Parathyroid adenoma (tissue), 2 donors: ENCODE data around the gene ZC3H6.

Experiments
- H2AFZ ChIP-seq: fragments of 300-600 bp; sonication (generic); one replicate; pipeline ENCODE4 v1.7.0; 2017; ENCODE audit warnings: antibody characterized with exemption, mild to moderate bottlenecking
- H3K27ac ChIP-seq: fragments of 300-600 bp; sonication (generic); one replicate; pipeline ENCODE4 v1.7.0; 2017
- H3K27me3 ChIP-seq: fragments of 300-600 bp; sonication (generic); one replicate; pipeline ENCODE4 v1.7.0; 2017; ENCODE audit warnings: low read length; ENCODE audit not compliant: control insufficient read depth, insufficient read depth
- H3K36me3 ChIP-seq: fragments of 300-600 bp; sonication (generic); one replicate; pipeline ENCODE4 v1.7.0; 2017; ENCODE audit warnings: low read length; ENCODE audit not compliant: control insufficient read depth, insufficient read depth
- H3K4me1 ChIP-seq: fragments of 300-600 bp; sonication (generic); one replicate; pipeline ENCODE4 v1.7.0; 2017; ENCODE audit warnings: control low read depth
- H3K4me2 ChIP-seq: fragments of 300-600 bp; sonication (generic); one replicate; pipeline ENCODE4 v1.7.0; 2017; ENCODE audit warnings: low read length
- H3K4me3 ChIP-seq: fragments of 300-600 bp; sonication (generic); one replicate; pipeline ENCODE4 v1.7.0; 2017; ENCODE audit warnings: low read depth, low read length
- H3K79me2 ChIP-seq: fragments of 300-600 bp; sonication (generic); one replicate; pipeline ENCODE4 v1.7.0; 2017; ENCODE audit warnings: control low read depth
- H3K9ac ChIP-seq: fragments of 300-600 bp; sonication (generic); one replicate; pipeline ENCODE4 v1.7.0; 2017; ENCODE audit warnings: mild to moderate bottlenecking
- H3K9me3 ChIP-seq: fragments of 300-600 bp; sonication (generic); one replicate; pipeline ENCODE4 v1.7.0; 2017; ENCODE audit warnings: low read length; ENCODE audit not compliant: control insufficient read depth
- TF ChIP-seq, protein P1 (sequence below): fragments of 300-600 bp; sonication (generic); IDR thresholded peaks from one replicate; pipeline ENCODE4 v1.7.0; 2017; ENCODE audit warnings: antibody characterized with exemption, mild to moderate bottlenecking
- donor health status: primary hyperparathyroidism.

Gene ZC3H6

DNA sequence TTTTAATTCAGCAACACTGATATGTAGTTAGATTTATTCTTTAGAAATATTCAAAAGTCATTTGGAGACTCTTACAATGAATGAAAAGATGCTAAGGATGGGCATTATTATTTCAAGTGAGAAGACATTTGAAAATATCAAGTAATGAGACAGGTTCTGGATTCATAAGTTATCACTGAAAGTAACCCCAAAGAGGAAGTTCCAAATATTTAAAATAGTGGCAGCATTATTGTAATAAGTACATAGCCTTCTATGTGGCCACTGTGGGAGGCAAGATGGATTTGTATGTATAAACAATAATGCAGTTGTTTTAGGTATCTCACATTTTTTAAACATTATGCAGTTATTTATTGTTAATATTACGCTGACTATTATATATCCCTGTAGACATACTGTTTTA, 29.7 kb downstream of the ZC3H6 start:
- TF ChIP-seq, protein P1, sequence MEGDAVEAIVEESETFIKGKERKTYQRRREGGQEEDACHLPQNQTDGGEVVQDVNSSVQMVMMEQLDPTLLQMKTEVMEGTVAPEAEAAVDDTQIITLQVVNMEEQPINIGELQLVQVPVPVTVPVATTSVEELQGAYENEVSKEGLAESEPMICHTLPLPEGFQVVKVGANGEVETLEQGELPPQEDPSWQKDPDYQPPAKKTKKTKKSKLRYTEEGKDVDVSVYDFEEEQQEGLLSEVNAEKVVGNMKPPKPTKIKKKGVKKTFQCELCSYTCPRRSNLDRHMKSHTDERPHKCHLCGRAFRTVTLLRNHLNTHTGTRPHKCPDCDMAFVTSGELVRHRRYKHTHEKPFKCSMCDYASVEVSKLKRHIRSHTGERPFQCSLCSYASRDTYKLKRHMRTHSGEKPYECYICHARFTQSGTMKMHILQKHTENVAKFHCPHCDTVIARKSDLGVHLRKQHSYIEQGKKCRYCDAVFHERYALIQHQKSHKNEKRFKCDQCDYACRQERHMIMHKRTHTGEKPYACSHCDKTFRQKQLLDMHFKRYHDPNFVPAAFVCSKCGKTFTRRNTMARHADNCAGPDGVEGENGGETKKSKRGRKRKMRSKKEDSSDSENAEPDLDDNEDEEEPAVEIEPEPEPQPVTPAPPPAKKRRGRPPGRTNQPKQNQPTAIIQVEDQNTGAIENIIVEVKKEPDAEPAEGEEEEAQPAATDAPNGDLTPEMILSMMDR: no peak
- Histone ChIP-seq H3K4me1 (no peaks in the 10 kb centered on the region), H3K4me3 (no peak overlapping the region), H3K9ac (no peak overlapping the region), H3K27ac (no peak overlapping the region), H3K36me3 (no peaks in the 10 kb centered on the region), H3K4me2 (no peak overlapping the region), H3K27me3 (no peaks in the 10 kb centered on the region), H3K9me3 (no peaks in the 10 kb centered on the region), H3K79me2 (no peaks in the 10 kb centered on the region), H2AFZ (no peak overlapping the region)

DNA sequence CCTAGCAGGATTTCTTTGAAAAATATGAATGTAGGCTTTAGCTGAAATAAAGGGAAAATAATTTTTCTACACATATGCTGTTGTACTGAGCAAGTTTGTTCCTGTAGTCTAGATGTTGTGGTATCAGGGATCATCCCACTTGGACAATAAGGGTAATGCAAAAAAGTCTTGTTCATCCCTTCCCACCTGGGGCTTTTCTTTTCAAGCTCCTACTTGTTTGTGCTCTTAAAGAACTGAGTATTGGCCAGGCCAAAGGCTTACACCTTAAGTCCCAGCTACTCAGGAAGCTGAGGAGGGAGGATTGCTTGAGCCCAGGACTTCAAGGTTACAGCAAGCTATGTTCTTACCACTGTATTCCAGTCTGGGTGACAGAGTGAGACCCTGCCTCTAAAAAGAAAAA, 35.5 kb downstream of the ZC3H6 start:
- H2AFZ ChIP-seq: no peak overlapping the region
- H3K4me2 ChIP-seq: no peak overlapping the region
- H3K4me1 ChIP-seq: no peaks in the 10 kb centered on the region
- H3K27me3 ChIP-seq: no peaks in the 10 kb centered on the region
- H3K27ac ChIP-seq: no peak overlapping the region
- H3K36me3 ChIP-seq: no peaks in the 10 kb centered on the region
- no peaks in the 10 kb centered on the region for H3K9me3 ChIP-seq
- TF ChIP-seq, protein P1: no peak
- no peak overlapping the region for H3K4me3 ChIP-seq
- H3K79me2 ChIP-seq: no peaks in the 10 kb centered on the region
- no peak overlapping the region for H3K9ac ChIP-seq

DNA sequence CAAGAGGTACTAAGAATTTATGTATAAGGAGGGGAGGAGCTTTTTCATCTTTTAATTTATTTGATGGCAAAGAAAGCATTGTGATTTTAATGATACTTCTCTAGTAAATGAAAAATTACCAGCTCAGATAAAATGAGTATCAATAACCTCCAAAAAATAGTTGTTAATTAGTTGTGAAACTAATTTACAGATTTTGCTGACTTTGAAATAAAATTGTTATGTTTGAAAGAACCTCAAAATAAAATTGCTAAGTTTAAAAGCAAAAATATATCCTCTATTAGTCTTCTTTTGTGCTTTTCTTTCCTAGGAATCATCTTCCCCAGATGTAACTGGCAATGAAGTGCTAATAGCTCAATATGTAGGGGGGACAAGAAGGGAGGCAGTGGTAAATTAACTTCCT, 36.5 kb downstream of the ZC3H6 start:
- H3K27ac ChIP-seq: no peak overlapping the region
- H3K79me2 ChIP-seq: no peaks in the 10 kb centered on the region
- H3K9me3 ChIP-seq: no peaks in the 10 kb centered on the region
- no peaks in the 10 kb centered on the region for H3K36me3 ChIP-seq
- no peaks in the 10 kb centered on the region for H3K27me3 ChIP-seq
- H3K4me3 ChIP-seq: no peak overlapping the region
- H2AFZ ChIP-seq: no peak overlapping the region
- TF ChIP-seq, protein P1: no peak
- H3K9ac ChIP-seq: no peak overlapping the region
- H3K4me2 ChIP-seq: no peak overlapping the region
- no peaks in the 10 kb centered on the region for H3K4me1 ChIP-seq

DNA sequence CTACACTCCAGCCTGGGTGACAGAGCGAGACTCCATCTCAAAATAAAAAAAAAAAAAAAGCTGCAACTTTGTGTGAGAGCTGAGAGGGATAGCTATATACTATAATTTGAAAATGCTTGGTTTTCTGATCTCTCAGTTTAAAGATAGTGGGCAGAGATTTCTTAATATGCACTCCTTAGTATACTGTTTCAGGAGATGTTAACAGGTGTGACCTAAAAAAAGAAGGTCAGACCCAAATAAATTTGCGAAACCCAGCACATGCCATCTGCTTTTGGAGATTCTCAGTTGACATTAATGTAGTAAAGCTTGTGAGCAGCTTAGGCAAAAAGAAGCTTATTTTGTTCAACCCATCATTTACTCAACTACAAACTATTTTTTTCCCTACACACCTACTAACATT, 37.4 kb downstream of the ZC3H6 start:
- Histone ChIP-seq H3K4me2 (no peak overlapping the region), H3K9ac (no peak overlapping the region), H3K4me3 (no peak overlapping the region), H3K27ac (no peak overlapping the region), H2AFZ (no peak overlapping the region), H3K27me3 (no peaks in the 10 kb centered on the region), H3K9me3 (no peaks in the 10 kb centered on the region), H3K4me1 (no peaks in the 10 kb centered on the region), H3K79me2 (no peaks in the 10 kb centered on the region), H3K36me3 (no peaks in the 10 kb centered on the region)
- TF ChIP-seq, protein P1: no peak

DNA sequence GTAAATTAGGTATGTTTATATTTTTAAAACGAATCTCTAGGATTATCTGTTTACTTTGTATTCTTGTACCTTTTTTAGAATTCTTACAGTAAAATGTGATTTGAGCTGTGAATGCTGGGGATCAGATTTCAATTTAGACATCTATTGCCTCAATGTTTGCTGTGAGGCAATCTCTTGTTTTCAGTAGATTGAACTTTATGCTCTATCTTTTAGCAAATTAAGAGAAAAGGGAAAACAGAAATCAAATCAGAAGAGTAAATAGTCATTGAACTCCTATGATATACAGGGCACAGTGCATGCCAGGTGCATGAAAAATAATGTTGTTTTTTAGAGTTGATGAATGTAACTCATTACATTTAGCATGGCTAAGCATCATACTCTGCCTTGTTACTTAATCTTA, 39.5 kb downstream of the ZC3H6 start:
- no peak overlapping the region for H3K9ac ChIP-seq
- H2AFZ ChIP-seq: no peak overlapping the region
- no peaks in the 10 kb centered on the region for H3K27me3 ChIP-seq

More for the DNA sequence above, 39.5 kb downstream of the ZC3H6 start:
- no peak overlapping the region for H3K4me2 ChIP-seq
- no peak overlapping the region for H3K27ac ChIP-seq
- H3K4me3 ChIP-seq: no peak overlapping the region
- no peaks in the 10 kb centered on the region for H3K36me3 ChIP-seq
- no peaks in the 10 kb centered on the region for H3K9me3 ChIP-seq
- no peaks in the 10 kb centered on the region for H3K4me1 ChIP-seq
- no peaks in the 10 kb centered on the region for H3K79me2 ChIP-seq
- TF ChIP-seq, protein P1: no peak
